ENCODE results near the gene SLC2A13. TPM values are rescaled to one million over a fixed set of nuclear protein-coding genes. Genes with fewer than 3 reads are reported as not detected.

The SLC2A13 gene
- total RNA-seq, 2 donors from 2014 or later: 10.3 to 12.9 TPM

GRCh38 chr12:39946361-39947280 lies 159.3 kb downstream of the SLC2A13 start:
- Histone ChIP-seq H3K9ac (ENCODE audit: extremely low read depth, low read length, poor library complexity, severe bottlenecking) (no peak overlapping the region), H3K4me1 (ENCODE audit: control insufficient read depth, insufficient read depth, low read length) (no peaks in the 10 kb centered on the region), H3K27me3 (ENCODE audit: control insufficient read depth, insufficient read depth, low read length, poor library complexity, severe bottlenecking) (no peaks in the 10 kb centered on the region), H3K36me3 (ENCODE audit: control insufficient read depth, insufficient read depth, low read length) (no peaks in the 10 kb centered on the region), H3K9me3 (ENCODE audit: control insufficient read depth, low read length) (no peaks in the 10 kb centered on the region), H3K27ac (ENCODE audit: low read depth, low read length) (no peak overlapping the region), H3K4me3 (ENCODE audit: low read length) (no peak overlapping the region)
- DNase-seq: peak; percentile 50
- Mint-ChIP-seq H3K4me3 (no peak overlapping the region), H3K36me3 (ENCODE audit: low read depth) (peaks cover 8% of the 10 kb centered on the region), H3K27me3 (ENCODE audit: insufficient read depth) (no peaks in the 10 kb centered on the region), H3K27ac (no peak overlapping the region), H3K4me1 (no peaks in the 10 kb centered on the region), H3K9me3 (peaks cover 16% of the 10 kb centered on the region)
- 95 to 100% methylated on average over 10 to 14 of the region's 14 CpGs for WGBS, 2 experiments (ENCODE audit: insufficient coverage in 1 of 2, insufficient read length in 1 of 2)
- TF ChIP-seq CTCF (conservative IDR thresholded peaks at IDR 0.05): no peak

- 75 to 100% methylated on average over 1 of the region's 1 CpG for WGBS, 2 experiments (ENCODE audit: insufficient coverage in 1 of 2, insufficient read length in 1 of 2)
- DNase-seq: no peak
- Histone ChIP-seq H3K4me1 (ENCODE audit: control insufficient read depth, insufficient read depth, low read length) (no peaks in the 10 kb centered on the region), H3K4me3 (ENCODE audit: low read length) (no peak overlapping the region), H3K9me3 (ENCODE audit: control insufficient read depth, low read length) (no peaks in the 10 kb centered on the region), H3K36me3 (ENCODE audit: control insufficient read depth, insufficient read depth, low read length) (no peaks in the 10 kb centered on the region), H3K27me3 (ENCODE audit: control insufficient read depth, insufficient read depth, low read length, poor library complexity, severe bottlenecking) (no peaks in the 10 kb centered on the region), H3K9ac (ENCODE audit: extremely low read depth, low read length, poor library complexity, severe bottlenecking) (no peak overlapping the region), H3K27ac (ENCODE audit: low read depth, low read length) (no peak overlapping the region)
- H3K27ac Mint-ChIP-seq: no peak overlapping the region
- no peaks in the 10 kb centered on the region for H3K27me3 Mint-ChIP-seq (ENCODE audit: insufficient read depth)
- H3K4me1 Mint-ChIP-seq: peaks cover 1% of the 10 kb centered on the region
- no peak for TF ChIP-seq CTCF (conservative IDR thresholded peaks at IDR 0.05)
- peaks cover 10% of the 10 kb centered on the region for H3K9me3 Mint-ChIP-seq
- no peak overlapping the region for H3K4me3 Mint-ChIP-seq
- H3K36me3 Mint-ChIP-seq (ENCODE audit: low read depth): no peaks in the 10 kb centered on the region
Measured at GRCh38 chr12:39937119-39937518, 168.8 kb downstream of the SLC2A13 start.

GRCh38 chr12:39935839-39936238 lies 170.0 kb downstream of the SLC2A13 start:
- no peak for TF ChIP-seq CTCF (conservative IDR thresholded peaks at IDR 0.05)
- Histone ChIP-seq H3K36me3 (ENCODE audit: control insufficient read depth, insufficient read depth, low read length) (no peaks in the 10 kb centered on the region), H3K27ac (ENCODE audit: low read depth, low read length) (no peak overlapping the region), H3K9ac (ENCODE audit: extremely low read depth, low read length, poor library complexity, severe bottlenecking) (no peak overlapping the region), H3K4me3 (ENCODE audit: low read length) (no peak overlapping the region), H3K9me3 (ENCODE audit: control insufficient read depth, low read length) (no peaks in the 10 kb centered on the region), H3K27me3 (ENCODE audit: control insufficient read depth, insufficient read depth, low read length, poor library complexity, severe bottlenecking) (no peaks in the 10 kb centered on the region), H3K4me1 (ENCODE audit: control insufficient read depth, insufficient read depth, low read length) (no peaks in the 10 kb centered on the region)
- Mint-ChIP-seq H3K9me3 (no peaks in the 10 kb centered on the region), H3K36me3 (ENCODE audit: low read depth) (no peaks in the 10 kb centered on the region), H3K4me1 (peaks cover 3% of the 10 kb centered on the region), H3K4me3 (no peak overlapping the region), H3K27ac (no peak overlapping the region), H3K27me3 (ENCODE audit: insufficient read depth) (no peaks in the 10 kb centered on the region)
- WGBS, 2 experiments (ENCODE audit: insufficient coverage in 1 of 2, insufficient read length in 1 of 2): 89 to 100% methylated on average over 2 of the region's 2 CpGs
- no peak for DNase-seq
